H4 (cell line): ENCODE results near the gene SIRT2. TPM values are rescaled to one million over a fixed set of nuclear protein-coding genes. Genes with fewer than 3 reads are reported as not detected.
"Not testable (repeated sequence)": the region's sequence is repeated elsewhere in the genome, so short reads cannot be mapped to it uniquely, and the experiment has no call there.

Experiments used
- DNase-seq: peaks from one replicate; pipeline ENCODE4 v3.0.0-alpha.2; 2015; ENCODE audit warnings: low spot score
- total RNA-seq: library from RNA; depleted of rRNA; stranded (reverse); fragments of >200 nt; shearing (Covaris generic); gene quantifications from 2 replicates; pipeline ENCODE4 v1.2.3, GENCODE V29; 2014

The SIRT2 gene
- total RNA-seq, 1 experiment from 2014 or later, result 74.6 TPM

DNA sequence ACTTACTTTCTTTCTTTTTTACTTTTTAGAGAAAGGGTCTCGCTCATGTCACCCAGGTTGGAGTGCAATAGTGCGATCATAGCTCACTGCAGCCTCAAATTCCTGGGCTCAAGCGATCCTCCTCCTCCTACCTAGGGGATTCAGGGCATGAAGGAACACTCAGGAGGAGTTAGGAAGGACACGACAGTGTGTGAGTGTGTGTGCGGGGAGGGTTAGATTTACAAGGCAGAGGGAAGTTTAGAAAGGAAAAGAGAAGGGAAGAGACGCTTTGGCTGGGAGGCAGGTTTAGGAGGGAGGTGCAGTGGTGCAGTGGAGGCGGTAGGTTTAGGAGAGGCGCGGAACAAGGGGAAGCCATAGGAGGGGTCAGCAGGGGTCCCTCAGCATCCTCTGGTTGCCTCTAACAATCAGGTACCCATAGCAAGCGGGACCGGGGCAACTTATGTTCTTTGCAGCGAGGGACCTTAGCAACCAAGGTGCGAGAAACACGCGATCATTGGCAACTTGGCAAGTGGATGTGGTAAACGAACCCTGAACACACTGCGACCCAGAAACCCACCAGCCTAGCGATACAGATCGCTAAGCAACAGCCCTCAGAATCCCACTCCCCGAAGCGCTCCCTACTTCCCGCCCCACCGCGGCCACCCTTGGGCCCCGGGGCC, 501 bp downstream of the SIRT2 start:
- DNase-seq, result no peak

DNA sequence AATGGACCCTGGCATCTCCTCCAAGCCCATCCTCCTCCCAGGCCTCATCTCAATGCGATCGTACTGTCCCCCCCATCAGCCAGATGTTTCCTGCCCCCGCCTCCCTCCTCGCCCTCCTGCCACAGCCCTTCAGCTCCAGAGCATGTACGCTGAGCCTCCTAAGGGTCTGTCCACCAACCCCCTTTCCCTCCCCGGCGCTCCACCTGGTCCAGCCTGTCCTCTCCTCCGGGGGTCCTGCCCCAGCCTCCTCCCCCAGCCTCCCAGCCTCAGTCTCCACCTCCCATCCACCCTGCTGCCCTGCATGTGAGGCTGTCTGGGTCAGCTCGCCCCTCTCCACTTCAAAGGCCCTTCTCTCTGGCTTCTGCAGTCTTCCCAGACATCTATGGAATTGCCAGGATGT, 4.5 kb downstream of the SIRT2 start:
- DNase-seq, result no peak

DNA sequence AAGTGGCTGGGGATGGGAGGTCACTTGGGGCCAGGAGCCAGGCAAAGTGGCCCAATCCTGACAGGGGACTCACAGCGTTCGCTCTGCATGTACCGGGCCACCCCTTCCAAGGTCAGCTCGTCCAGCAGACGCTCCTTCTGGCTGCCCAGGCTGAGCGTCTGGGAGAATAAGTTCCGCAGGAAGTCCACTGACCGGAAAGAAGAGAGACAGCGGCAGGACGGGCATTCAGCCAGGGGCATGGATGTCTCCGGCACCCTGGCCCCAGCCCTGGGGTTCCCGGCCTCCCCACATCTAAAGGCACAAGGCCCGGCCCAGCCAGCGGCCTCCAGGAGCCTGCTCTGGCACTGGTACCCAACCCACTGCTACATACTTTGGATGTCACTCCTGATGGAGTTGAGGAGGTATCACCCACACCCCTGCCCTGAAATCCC, 6.1 kb downstream of the SIRT2 start:
- no peak for DNase-seq

DNA sequence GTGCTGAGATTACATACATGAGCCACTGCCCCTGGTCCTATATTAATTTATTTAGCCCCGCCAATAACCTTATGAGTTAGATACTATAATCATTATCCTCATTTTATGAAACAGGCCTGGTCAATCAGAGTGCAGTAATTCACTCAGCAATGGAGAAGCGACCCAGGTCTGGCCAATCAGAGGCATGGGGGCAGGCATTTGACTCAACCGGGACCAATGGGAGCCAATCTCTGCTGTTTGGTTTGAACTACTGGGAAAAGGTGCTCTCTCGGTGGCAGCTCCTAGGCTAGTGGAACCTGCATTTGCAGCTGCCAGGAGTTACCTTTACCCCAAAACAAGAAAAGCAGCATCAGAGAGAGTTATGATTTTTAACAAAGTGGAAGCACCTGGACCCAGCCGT, 6.6 kb downstream of the SIRT2 start:
- no peak for DNase-seq

DNA sequence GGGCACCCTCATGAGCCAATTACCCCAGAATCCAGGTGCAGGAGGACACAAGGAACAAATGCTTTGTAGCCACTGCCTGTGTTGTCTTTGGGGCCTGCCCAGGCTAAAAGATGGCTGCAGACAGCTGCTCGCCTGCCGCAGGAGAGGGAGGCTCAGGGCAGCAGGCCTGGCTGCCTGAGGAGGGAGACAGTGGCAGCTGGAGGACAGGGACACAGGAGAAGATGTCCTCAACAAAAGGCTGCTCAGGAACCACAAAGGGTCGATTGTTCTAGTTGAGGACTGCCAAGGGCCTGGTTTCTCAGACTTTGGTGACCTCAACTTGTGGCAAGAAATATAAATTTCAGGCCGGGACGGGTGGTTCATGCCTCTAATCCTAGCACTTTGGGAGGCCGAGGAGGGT, 7.6 kb downstream of the SIRT2 start:
- no peak for DNase-seq

DNA sequence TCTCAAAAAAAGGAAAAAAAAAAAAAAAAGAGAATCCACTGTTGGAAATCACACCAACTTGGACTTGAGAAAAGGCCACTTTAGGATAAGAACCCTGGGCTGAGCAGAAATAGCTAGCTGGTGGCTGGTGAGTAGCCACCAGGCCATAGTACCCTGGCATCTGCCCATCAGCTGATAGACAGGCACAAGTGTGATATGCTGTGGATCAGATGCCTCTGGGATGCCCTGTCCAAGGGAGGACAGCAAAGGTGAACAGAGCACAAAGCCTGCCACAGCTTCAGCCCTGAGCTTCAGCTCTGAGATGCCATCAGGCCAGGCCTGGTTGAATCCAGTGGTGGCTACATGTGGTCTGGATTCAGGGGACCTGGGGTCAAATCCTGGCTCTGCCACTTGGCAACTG, 8.7 kb downstream of the SIRT2 start:
- no peak for DNase-seq

DNA sequence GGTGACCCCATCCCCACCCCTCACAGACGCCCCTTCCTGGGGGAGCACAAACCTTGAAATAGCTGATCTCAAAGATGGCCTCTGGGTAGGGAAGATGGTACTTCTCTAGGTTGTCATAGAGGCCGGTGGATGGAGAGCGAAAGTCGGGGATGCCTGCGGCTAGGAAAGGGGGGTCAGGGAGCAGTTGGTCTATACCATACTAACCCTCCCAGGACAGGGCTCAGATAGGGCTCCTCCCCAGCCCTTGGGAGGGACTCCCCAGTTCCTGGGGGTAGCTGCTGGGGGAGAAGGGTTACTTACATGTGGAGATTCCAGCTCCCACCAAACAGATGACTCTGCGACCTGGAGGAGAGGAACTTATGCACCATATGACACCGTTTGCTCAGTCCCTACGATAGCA, 9.6 kb downstream of the SIRT2 start:
- no peak for DNase-seq

DNA sequence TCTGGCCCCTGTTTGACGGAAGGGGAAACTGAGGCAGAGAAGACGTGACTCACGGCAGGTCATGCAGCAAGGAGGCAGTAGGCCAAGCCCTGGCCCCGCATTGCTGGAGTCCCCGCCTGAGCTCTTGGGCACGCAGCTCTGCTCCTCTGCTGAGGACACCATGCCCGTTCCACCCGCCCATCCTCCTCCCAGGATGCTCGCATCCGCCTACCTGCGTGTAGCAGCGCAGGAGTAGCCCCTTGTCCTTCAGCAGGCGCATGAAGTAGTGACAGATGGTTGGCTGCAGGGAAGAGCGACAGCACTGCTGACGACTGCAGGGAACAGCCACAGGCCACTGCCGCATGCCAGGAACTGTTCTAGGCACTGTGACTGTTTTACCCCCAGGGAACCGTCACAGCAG, 10.5 kb downstream of the SIRT2 start:
- no peak for DNase-seq

DNA sequence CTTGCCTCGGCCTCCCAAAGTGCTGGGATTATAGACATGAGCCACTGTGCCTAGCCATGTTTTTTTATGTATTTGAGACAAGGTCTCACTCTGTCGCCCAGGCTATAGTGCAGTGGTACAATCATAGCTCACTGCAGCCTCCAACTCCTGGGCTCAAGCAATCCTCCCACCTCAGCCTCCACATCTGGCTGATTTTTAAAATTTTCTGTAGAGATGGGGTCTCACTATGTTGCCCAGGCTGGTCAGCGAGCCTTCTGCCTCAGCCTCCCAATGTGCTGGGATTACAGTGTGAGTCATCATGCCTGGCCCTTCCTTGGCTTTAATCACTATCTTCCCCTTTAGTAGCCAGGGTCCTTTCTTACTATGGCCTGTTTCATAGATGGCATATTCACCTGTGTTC, 14.7 kb downstream of the SIRT2 start:
- not testable (repeated sequence) for DNase-seq

DNA sequence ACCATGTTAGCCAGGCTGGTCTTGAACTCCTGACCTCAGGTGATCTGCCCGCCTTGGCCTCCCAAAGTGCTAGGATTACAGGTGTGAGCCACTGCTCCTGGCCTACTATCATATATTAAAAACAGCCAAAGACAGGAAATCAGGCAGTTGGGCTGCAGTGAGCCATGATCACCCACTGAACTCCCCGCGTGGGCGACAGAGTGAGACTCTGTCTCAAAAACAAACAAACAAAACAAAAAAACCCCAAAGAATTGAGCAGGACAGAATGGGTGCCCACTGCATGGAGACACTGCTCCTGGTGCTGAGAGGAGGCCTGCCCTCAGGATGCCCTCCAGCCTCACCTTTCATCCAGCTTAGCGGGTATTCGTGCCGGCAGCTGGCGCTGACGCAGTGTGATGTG, 16.1 kb downstream of the SIRT2 start:
- no peak for DNase-seq

DNA sequence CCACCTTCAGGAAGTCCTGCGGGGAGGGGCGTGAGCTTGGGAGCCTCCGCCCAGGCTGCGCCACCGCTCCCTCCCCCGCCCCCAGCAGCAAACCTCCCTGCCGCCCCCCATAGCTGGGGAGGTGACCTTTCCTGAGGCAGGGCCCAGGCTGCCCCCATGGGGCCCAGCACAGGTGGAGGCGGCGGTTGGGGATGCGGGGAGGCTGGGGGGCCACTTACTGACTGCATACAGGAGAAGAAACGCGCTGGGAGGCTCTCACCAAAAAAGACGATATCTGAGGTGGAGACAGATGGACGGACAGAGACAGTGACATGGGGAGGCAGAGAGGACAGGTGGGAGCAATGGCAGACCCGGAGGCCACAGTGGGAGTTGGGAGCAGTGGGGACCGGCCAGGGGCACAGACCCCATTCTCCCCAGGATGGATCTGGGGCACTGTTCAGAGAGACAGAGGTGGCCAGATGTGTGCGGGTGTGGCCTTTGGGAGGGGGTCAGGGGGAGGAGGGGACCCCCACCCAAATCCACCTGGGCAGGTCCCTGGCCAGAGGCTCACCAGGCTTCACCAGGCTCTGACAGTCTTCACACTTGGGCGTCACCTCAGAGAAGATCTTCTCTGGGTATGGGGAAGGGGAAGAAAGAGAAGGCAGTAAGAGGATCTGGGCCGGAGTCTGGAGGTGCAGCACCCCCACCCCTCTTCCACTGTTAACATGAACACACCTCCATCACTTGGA, 18.4 kb downstream of the SIRT2 start:
- no peak for DNase-seq

DNA sequence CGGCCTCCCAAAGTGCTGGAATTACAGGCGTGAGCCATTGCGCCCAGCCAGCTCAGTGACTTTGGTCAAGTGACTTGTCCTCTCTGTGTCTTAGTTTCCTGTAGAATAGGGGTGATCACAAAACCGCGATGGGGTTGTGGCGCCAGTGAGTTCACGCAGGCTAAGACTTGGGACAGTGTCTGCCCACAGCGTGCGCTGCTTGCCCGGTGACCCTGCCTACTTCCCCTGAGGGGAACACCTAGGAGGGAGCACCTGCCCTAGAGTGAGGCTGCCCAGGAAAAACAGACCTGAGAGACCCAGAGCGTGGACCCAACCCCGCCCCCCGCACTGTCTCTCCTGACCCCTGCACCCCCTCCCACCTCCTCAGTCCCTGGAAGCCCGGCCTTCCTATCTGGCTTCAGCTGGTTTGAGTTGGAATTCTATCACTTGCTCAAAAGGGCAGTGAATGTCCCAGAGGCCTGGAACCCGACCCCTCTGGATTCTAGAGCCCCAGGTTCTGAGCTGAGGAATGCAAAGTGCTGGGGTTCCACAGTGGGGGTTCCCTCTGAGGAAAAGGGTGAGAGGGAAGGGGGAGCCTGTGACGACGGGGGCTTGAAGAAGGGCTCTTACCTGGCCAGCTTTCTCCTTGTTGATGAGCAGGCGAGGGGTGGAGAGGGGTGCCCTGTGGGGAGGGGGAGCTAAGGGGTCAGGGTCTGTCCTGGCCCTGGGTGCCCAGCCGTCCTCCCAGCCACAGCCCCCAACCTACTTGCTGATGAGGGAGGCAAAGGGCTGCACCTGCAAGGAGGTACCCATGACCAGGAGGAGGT, 19.1 kb downstream of the SIRT2 start:
- DNase-seq, result no peak

DNA sequence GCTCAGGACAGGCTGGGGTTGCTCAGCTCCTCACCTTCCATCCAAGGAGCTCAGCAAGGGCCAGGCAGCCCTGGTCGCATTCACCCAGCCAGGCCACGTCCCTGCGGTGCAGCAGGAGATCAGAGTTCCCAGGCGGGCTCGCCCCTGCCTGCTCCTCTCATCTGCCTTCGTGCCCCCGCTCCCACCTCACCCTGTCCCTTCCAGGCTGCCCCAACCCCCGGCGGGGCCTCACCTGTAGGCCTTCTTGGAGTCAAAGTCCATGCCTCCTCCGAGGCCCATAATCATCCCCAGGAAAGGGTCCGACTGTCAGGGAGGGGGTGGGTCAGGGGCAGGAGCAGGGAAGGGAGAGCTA, 20.0 kb downstream of the SIRT2 start:
- DNase-seq, result no peak

DNA sequence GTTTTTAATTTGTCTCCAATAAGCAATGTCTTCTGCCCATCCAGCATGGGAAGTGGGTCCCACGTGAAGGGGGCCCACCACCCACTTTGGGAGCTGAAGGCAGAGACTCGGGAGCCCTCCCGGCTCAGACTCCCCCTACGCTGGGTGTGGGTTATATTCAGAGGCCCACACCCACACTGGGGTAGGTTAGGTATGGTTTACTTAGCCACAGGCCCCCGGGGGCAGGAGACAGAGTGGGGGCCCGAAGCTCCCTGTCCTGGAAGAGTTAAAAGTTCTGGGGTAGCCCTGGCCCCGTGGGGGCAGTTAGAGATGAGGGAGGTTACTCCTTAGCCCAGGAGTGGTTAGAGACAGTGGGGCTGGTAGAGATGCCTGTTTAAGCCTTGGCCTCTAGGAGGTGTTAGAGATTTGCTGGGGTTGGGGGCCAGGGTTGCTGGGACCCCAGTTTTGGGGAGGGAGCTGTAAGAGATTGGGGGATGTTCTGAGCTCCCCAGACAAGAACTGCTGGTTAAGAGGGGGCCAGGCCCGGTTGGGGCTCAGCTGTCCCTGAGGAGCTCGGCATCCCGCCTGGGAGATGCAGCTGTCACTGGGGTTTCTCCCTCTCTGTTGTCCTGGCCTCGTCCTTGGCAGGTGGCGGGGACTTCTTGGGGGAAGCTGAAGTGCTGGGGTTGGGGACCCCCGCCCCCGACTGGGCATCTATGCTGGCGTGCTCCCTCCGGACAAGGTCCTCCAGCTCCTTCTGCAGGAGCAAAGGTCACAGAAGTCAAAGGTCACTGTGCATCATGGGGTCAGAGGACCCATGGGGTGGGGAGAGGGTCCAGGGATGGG, 20.6 kb downstream of the SIRT2 start:
- DNase-seq, result no peak

DNA sequence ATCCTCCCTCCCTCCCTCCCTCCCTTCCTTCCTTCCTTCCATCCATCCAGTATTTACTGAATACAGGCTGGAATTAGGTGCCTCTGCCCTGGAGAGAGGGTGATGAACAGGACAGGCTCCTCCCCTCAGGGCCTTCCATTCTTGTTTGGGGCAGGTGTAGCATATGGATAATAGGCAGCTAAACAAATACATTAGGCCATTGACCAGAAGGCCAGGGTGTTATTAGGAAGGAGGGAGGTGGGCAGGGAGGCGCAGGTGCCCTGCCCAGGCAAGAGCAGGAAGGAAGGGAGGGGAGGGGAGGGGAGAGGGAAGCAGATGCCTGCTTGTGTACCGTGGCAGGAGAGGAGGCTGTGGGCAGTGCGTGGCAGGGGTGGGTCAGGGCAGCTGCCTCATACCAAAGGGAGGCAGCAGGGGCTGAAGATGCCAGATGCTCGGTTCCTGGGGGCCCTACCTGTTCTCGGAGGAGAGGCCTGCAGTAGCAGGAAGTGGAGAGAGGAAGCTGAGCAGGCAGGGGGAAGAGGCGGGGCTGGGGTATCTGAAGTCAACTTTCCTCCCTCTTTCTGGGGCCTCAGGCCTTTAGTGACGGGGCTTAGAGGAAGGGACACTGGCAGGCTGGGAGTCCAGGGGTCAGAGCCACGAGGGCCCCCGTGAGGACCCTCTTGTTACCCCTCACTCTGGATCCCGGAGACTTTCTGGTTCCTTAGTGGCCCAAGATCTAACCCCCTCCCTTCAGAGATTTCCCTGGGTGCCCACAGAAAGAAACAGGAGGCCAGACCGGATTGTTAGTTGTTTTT, 21.4 kb downstream of the SIRT2 start, which contains the start of gene RINL:
Gene RINL, minus strand, starts transcription at position 495 of the 794 bp plus-strand sequence. CDS start 1,533 bp downstream, outside the sequence.
- DNase-seq, result no peak

DNA sequence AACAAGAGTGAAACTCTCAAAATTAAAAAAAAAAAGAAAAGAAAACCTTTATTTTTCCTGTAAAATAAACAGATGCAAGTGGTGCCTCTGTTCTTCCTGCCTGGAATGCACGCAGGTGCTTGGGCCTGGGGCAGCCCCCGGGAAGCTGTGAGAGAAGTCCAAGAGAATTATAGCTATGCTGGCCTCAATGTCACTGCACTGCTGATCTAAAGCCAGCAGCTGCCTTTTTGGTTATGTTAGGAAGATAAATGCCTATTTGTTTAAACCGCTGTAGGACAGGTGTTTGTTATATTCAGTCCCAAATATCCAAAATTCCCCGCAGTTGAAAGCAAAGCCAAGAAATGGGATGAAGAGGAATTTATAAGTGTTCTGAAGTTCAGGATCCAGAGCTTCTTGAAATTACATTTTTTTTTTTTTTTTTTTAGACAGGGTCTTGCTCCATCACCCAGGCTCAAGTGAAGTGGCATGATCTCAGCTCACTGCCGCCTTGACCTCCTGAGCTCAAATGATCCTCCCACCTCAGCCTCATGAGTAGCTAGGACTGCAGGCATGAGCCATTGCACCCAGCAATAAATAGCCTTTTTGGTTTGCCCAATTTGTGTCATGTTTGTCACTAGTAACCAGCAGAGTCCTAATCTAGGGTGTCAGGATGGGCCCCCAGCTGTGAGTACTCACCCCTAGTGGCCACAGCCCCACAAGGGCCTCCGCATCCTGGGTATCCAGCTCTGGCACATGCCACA, 23.6 kb downstream of the SIRT2 start:
- no peak for DNase-seq

DNA sequence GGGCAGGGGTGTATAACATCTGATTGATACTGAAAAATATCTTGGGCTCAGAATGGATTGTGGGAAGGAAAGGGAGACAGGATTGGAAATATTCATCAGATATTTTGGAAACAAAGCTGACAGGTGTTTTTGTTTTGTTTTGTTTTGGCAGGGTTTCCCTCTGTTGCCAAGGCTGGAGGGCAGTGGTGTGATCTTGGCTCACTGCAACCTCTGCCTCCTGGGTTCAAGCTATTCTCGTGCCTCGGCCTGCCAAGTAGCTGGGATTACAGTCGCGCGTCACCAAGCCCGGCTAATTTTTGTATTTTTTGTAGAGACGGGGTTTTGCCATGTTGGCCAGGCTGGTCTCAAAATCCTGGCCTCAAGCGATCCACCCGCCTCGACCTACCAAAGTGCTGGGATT, 26.0 kb downstream of the SIRT2 start:
- not testable (repeated sequence) for DNase-seq

DNA sequence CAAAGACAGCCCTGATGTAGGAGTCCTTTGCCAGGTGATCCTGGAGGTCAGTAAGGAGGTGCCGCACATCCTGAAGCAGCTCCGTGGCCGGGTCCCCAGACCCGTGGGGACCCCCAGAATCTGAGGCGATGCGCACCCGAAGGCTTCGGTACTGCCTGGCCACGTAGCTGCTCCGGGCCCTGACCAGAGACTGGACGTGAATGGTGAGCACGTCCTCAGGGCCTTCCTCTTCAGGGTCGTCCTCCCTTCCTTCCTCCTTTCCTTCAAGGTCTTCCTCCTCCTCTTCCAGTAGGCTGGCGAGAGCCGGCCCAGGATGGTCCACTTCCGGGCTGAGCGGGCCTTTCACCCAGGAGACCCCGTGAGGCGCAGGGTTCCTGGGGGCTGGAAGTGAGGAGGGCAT, 28.8 kb downstream of the SIRT2 start:
- DNase-seq, result no peak

DNA sequence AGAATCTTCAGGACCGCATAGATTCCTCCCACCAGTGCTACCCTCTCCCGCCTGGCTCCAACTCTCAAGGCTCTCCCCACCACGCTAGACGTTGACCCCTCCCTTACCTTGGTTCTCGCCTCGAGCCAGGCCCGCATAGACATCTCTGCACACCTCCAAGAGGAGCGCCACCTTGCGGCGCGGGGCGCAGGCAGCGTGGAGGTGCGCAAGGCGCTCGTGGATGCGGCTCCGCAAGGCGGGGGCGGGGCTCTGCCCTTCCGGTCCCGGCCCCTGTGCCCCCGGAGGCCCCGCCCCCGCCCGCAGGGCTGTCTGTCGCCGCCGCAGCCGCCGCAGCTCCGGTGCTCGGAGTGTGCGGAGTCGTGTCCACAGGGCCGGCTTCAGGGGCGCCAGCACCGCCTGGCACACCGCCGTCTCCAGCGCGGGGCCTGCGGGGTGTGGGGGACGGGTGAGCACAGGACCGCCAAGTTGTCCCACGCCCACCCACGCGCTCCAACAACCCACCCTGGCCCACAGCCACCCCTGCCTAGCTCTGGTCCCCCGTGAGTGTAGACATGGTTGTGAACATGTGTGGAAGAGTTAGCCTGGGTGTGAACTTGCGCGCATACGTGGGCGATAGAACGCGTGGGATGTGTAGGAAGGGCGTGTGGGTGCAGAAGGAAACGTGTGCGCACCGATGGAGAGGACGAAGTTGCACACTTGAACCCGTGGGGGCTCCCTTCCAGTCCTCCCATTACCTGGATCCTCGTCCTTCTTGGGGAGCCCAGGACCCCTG, 29.4 kb downstream of the SIRT2 start:
- peak; percentile 60 for DNase-seq
